GM19023 (cell line): ENCODE measurements around the gene UBIAD1.
"Not testable (repeated sequence)": the region's sequence is repeated elsewhere in the genome, so short reads cannot be mapped to it uniquely, and the experiment has no call there.

ENCODE experiments used
- ATAC-seq: cut with Tn5 transposase; IDR thresholded peaks from one replicate; pipeline ENCODE4 v1.9.1; 2021; ENCODE audit warnings: mild to moderate bottlenecking, moderate library complexity; ENCODE audit not compliant: unreplicated experiment

Gene UBIAD1, protein sequence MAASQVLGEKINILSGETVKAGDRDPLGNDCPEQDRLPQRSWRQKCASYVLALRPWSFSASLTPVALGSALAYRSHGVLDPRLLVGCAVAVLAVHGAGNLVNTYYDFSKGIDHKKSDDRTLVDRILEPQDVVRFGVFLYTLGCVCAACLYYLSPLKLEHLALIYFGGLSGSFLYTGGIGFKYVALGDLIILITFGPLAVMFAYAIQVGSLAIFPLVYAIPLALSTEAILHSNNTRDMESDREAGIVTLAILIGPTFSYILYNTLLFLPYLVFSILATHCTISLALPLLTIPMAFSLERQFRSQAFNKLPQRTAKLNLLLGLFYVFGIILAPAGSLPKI

DNA sequence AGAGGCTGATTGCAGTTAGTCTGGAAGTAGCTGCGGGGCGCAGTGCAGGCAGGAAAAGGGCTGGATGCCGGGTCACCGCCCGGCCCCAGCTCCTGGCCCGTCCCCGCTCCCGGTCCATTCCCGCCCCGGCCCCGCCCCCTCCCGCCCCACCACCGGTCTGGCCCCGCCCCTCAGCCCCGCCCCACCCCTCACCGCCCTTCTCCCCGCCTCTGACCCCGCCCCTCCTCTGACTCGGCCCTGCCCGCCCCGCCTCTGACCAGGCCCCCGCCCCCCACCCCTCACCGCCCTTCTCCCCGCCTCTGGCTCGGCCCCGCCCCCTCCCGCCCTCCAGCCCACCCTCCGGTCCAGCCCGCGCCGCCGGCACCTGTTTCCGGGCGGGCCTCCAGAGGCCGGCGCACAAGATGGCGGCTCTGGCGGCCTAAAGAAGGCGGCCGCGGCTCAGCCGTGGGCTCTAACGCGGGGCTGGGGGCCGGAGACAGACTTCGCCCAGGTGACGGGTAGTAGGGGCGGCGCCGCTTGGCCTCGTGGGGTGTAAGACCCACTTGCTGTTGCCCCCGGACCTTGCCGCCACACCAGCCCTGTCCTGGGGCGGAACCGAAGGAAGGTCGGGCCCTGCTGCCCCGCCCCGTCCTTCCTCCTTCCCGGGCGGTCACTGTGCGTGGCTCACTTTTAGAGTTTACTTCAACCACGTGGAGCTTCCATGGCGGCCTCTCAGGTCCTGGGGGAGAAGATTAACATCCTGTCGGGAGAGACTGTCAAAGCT, at the start of gene UBIAD1:
Gene UBIAD1 (plus strand): TSS at position 367 of the 763 bp plus-strand sequence. CDS start 334 bp downstream, at position 701.
- peak; percentile 87 for ATAC-seq

DNA sequence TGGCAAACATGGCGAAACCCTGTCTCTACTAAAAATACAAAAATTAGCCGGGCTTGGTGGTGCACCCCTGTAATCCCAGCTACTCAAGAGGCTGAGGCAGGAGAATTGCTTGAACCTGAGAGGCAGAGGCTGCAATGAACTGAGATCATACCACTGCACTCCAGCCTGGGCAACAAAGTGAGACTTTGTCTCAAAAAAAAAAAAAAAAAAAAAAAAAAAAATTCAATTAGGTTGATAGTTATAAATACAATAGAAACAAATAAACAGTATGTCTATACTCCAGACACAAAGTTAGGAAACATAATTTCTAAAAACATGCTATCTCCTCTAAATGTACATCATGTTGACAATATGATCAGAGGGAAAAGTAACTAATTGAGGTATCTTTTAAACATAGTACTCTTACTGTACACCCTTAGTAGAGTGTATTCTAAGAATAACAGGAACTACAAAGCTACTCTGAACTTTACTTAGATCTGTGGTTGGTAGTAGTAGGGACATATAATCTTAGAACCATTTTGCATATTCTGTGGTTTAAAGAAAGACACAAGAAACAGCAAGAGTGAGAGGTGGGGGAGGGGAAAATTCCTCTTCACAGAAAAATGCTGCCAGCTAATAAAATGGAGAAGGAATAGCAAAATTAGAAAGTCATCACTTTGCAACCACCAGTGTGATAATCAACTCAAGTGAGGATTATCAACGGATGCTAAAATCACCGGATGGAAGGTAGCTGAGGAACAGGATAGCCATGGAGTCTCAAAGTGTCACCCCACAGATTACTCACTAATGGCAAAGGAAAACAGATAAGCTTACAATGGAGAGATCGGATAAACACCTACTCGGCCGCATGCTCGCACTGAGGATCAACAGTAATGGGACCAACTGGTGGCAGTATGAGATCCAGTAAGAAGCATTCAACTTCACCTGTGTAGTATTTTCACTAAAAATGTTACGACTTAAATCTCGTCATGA, 45.6 kb upstream of the UBIAD1 start:
- no peak for ATAC-seq

DNA sequence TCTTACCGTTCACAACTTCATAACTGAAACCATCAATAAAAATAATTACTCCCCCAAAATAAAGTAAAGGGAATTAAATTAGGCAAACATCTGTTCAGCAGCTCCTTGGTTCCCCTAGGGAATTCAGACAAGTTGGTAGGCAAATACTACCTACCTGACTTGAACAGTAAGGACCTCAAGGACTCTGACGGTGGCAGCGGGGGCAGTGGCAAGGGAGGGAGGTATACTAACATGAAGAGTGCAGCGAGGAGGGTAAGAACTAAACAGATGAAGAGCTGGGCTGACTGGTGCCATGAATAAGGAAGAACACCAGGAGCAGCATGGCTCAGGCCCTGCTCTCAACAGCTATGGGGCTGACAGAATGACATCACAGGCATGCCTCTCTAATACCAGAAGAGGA, 43.8 kb upstream of the UBIAD1 start:
- no peak for ATAC-seq

DNA sequence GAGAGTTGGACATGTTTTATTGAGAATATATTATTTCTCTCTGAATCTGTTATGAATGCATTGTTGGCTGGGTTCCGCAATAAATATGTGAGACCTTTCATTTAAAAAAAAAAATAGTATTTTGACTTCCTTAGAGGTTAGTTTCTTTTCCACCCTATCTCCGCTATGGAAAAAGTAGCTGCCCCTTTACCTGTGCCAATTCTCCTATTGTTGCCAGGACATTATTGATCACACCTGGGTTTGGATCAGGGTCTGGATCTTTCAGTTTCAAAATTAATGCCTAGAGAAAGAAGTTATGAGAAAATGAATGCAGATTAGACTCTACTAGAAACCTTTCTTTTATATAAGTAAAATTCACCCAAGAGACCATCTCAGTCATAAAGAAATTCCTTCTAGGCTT, 39.8 kb upstream of the UBIAD1 start:
- ATAC-seq, result no peak

DNA sequence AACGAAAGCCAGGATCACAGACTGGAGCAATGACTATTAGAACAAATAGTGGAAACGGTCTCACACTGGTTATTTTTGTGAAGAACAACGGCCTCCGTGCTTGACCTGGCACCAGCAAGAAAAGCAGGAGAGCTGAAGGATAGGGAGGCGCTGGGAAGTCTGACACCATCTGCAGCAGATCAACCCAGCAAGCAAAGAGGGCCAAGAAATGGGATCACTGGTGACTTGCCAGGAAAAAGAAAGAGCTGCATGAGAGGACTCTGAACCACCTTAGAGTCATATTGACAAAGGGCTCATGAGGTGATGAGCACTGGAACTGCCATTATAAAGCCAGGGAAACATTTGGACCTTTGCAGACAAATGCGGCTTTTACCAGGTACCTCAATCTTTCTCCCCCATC, 35.6 kb upstream of the UBIAD1 start:
- no peak for ATAC-seq

DNA sequence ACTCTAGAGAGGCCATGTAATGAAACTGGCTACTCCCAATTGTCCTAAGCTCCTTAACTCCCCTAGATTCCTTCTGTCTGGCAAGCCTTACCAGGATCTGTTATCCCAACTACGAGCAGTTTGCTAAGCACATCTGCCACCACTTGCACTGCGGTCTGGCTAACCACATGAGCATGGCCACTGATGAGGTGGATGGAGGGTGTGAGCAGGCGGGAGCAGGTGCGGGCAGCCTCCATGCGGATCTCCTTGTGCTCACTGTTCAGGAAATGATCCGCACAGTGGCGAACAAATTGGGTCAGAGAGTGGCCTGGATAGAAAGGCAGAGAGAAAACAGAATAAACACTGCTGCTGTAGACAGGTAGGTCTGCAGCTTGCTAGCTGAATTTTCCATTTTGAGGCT, 34.7 kb upstream of the UBIAD1 start:
- no peak for ATAC-seq

DNA sequence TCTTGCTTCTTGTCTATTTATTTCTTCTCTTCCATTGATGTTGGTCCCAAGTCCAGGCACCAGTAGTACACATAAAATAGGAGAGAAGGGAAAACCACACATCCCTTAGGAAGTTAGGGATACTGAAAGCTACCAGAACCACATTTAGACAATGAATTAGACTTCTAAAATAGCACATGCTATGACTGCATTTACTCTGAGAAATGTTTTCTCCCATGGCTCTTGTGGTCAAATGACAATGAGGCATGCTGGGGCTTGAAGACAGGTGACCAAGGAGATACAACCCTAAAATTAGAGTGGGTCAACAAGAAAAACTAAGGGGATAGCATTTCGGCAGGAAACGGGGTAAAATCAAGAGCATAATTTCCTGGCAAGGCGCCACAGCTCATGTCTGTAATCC, 27.8 kb upstream of the UBIAD1 start:
- no peak for ATAC-seq

DNA sequence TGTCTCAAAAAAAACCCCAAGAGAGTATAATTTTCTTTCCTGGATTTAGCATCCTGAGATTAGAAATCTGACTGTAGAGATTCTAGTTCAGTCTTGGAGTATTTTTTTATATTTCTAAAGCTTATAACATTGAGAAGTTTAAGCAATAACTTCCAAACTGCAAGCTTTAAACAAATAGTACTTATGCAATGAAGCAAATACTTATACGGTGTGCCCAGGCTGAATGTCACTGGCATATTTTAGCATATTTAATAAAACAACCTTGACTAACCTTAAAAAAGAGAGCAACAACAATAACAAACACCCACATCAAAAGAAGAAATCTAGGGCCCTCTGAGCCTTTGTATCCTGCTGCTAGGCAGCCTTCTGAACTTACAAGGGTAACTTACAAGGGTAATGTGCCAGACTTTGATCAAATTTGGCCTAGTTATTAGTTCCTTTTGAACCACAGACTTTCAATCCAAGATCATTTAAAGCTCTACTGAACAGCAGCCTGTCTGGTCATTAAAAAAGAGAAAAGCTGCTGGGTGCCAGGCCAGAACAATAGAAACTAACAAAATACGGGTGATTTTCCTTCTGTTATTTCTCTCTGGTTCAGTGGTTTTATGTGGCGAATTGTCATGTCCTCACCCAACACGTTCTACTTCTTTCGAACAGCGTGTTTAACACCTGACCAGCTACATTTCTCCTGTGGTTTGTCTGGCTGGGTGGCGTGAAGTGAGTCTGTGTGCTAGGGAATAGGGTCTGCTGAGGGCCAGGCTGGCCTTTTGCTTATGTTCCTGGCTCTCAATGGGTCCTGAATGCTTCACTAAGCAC, 26.9 kb upstream of the UBIAD1 start:
- ATAC-seq, result no peak

DNA sequence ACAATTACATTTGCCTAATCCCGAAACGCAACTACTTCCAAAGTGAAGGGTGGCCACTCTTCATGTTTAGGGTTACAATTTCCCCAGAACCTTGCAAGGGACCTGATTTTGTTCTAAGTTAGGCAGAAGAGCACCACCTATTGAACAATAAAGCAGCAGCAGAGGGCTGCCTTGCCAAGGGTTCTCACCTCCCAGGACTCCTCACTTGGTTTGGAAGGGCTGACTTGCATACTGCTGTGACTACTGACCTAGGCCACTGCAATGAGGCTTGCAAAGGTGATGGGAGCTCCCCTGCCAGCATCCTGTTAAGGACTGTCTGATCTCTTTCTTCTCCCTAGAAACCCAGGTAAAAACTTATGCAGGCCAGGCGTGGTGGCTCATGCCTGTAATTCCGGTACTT, 24.8 kb upstream of the UBIAD1 start:
- no peak for ATAC-seq

DNA sequence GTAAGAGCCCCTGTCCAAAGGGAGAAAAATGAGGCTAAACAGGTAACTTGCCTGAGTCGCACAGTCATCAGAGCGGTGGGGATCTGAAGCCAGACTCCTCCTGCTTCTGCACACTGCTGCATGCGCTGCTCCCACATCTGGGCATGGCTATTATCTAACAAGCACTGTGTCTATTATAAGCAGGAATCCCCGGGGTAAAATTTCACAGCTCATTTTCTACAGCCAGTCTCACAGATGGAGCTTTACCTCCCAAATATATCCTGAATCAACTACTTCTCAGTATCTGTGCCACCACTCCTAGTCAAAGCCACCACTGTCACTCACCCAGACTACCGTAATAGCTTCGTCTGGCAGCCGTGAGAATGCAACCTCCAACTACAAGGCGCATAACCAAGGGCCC, 20.5 kb upstream of the UBIAD1 start:
- ATAC-seq, result no peak

DNA sequence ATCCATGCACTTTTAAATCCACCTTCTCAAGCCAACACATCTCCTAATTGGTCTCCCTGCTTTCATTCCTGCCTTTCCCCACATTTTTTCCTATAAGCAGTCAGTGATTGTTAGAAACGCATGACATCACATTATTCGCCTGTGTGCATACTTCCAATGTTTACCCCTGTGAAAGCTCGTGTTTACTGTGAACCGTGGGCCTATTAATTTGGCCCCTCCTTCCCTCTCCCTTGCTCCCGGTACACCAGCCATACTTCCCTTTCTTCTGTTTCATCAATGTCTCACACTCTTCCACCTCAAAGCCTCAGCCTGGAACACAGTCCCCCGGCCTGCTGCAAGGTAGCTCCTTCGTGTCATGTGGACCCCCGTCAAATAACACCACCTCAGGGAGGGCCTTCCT, 19.8 kb upstream of the UBIAD1 start:
- ATAC-seq, result no peak

DNA sequence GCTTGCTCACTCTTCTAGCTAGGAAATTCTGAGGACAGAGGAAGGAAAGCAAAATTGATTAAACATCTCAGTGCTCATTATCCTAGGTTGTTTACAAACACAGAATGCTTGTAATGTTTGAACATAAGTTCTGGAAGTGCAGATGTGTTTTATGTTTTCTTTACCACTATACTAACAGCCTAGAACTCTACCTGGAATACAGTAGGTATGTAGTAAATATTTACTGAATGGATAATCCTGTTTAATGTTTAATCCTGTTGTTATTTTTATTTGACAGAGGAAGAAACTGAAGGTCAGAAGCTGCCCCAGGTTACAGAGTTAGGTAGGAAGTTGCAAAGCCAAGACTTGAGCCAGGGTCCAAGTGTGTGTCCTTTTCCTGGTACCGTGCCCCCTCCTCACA, 16.7 kb upstream of the UBIAD1 start:
- no peak for ATAC-seq

DNA sequence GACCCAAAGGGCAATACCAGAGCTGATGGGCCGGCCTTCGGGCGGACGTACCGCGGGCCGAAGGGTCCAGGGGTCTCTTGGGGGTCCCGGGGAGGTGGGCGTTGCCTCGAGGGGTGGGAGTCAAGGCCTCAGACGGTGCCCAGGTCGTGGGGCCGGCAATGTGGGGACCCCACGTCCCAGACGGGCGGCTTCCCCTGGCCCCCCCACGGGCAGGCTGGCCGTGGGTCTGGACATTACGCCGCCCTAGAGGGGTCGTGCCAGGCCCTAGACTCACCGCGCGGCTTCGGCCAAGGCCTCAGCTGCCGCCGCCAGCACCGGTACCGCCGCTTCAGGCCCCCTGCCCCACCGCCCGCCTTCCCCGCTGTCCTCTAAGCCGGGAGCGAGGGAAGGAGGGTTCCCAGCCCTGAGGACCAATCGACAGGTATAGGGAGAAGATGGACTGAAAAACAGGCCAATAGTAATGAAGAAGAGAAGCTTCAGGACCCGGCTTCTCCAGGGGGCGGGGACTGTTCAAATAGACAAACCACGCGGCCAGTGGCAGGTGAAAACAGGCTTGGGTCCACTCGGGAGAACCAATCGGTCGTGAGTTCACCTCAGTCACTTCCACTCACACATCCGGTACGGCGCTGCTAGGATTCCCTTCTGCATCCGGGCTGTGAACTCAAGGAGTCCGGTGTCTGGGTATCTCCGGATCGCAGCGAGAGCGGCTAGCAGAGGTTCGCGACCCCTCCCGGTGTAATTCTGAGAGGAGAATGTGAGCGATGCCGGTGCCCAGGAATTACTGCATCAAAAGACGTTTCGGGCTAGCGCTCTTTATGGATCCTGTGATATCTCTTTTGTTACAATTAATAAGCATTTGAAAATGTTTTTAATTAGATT, 10.6 kb upstream of the UBIAD1 start, which contains the start of gene MTOR:
Gene MTOR (minus strand): TSS at position 381 of the 879 bp plus-strand sequence. CDS start 3,142 bp downstream, outside the sequence.
- peak; percentile 99 for ATAC-seq

DNA sequence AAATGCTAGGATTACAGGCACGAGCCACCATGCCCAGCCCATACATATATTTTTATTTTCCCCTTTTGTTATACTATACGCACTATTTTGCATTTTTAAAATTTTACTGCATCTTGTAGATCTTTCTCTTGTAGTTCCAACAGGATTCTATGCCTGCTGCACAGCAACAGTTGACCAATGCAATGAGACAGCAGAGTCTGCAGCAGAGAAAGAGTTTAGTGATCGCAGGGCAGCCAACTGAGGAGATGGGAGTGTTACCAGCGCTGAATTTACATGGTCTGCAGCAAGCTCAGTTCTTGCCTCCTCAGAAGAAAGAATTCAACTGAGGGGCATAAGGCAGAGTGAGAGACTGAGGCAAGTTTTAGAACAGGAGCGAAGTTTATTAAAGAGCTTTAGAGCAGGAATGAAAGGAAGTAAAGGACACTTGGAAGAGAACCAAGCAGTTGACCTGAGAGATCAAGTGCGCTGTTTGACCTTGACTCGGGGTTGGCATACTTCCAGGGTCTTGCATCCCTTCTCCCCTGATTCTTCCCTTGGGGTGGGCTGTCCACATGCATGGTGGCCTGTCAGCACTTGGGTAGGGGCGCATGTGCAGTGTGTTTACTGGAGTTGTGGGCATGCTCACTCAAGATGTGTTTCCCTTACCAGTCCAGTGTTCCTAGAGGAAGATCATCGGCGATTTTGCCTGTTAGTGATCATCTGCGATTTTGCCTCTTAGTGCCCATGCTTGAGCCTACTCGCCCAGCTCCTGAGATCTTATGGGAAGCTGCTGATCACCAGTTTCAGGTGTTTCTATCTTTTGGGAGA, 6.5 kb upstream of the UBIAD1 start:
- ATAC-seq, result no peak

DNA sequence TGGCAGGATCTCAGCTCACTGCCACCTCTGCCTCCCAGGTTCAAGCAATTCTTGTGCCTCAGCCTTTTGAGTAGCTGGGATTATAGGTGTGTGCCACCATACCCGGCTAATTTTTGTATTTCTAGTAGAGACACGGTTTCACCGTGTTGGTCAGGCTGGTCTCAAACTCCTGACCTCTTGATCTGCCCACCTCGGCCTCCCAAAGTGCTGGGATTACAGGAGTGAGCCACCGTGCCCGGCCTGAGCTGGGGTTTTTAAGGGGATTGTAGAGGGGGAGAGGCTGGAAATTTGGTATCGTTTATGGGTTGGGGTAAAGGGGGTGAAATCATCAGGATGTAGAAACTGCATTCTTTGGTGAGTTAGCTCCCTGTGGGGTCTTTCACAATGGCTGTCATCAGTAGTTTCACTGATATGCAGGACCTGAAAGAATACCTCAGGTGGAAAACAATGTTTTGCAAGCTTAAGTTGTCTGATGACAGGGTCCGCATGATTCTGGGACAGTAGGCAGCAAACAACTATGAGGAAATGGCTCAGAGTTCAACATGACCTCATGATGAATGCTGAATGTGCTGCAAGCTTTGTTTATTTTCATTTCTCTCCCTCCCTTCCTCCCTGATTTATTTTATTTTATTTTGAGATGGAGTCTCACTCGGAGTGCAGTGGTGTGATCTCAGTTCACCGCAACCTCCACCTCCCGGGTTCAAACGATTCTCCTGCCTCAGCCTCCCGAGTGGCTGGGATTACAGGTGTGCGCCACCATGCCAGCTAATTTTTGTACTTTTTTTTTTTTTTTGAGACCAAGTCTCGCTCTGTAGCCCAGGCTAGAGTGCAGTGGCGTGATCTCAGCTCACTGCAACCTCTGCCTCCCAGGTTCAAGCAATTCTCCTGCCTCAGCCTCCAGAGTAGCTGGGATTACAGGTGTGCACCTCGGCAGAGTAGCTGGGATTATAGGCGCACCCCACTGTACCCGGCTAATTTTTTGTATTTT, 5.4 kb upstream of the UBIAD1 start:
- not testable (repeated sequence) for ATAC-seq

DNA sequence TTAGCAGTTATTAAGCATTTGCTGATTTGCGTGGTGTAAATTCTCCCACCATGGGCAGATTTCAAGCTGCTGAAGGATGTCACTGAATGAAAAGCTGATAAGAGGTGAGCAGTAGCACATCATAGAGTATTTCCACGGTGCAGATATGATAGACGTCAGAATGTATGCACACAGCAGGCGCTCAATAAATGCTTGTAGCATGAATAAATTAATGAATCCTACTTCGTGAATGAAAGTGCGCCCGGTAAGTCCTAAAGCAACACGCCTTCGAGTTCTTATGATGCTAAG, 510 bp upstream of the UBIAD1 start:
- ATAC-seq, result no peak

DNA sequence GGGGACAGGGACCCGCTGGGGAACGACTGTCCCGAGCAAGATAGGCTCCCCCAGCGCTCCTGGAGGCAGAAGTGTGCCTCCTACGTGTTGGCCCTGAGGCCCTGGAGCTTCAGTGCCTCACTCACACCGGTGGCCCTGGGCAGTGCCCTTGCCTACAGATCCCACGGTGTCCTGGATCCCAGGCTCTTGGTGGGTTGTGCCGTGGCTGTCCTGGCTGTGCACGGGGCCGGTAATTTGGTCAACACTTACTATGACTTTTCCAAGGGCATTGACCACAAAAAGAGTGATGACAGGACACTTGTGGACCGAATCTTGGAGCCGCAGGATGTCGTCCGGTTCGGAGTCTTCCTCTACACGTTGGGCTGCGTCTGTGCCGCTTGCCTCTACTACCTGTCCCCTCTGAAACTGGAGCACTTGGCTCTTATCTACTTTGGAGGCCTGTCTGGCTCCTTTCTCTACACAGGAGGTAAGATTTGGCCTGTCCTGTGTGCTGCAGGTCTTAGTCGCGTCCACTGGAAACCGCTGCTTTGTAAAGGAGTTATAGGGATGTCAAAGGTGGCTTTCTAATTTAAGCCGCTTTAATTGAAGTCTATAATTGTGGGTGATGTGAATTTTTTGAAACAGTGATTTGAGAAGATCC, 717 bp downstream of the UBIAD1 start:
- no peak for ATAC-seq
